ENCODE measurements around the gene GBP4. TPM values are rescaled to one million over a fixed set of nuclear protein-coding genes. Genes with fewer than 3 reads are reported as not detected.

GBP4 gene
- total RNA-seq, 1 donor from 2014 or later, result 0.35 TPM

DNA sequence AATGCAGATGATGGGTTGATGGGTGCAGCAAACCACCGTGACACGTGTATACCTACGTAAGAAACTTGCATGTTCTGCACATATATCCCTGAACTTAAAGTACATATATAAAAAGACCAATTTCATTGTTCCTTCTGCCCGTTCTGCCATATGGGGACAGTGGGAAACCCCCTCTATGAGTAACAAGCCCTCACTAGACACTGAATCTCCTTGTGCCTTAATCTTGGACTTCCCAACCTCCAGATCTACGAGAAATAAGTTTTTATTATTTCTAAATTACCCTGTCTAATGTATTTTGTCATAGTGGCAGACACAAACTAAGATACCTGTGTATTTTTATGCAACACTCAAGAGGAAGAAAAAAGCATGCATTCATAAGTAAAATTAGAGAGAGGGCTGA lies 32.9 kb downstream of the GBP4 start:
- TF ChIP-seq, protein P1, sequence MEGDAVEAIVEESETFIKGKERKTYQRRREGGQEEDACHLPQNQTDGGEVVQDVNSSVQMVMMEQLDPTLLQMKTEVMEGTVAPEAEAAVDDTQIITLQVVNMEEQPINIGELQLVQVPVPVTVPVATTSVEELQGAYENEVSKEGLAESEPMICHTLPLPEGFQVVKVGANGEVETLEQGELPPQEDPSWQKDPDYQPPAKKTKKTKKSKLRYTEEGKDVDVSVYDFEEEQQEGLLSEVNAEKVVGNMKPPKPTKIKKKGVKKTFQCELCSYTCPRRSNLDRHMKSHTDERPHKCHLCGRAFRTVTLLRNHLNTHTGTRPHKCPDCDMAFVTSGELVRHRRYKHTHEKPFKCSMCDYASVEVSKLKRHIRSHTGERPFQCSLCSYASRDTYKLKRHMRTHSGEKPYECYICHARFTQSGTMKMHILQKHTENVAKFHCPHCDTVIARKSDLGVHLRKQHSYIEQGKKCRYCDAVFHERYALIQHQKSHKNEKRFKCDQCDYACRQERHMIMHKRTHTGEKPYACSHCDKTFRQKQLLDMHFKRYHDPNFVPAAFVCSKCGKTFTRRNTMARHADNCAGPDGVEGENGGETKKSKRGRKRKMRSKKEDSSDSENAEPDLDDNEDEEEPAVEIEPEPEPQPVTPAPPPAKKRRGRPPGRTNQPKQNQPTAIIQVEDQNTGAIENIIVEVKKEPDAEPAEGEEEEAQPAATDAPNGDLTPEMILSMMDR (conservative IDR thresholded peaks at IDR 0.05; ENCODE audit: low read depth, low read length), result no peak

DNA sequence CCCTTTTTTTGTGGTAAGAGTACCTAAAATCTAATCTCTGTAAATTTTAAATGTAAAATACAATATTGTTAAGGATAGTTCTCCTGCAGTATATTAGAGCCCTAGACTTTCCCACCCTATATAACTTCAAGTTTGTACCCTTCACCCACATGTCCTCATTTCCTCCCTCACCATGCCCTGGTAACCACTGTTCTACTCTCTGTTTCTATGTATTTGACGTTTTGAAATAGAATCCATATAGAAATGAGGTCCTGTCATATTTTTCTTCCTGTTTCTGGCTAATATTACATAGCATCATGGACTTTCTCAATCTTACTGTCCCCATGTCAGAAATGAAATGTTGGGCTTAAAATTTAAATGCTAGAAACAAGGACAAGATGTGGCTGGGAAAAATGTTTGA lies 47.7 kb downstream of the GBP4 start:
- no peak for DNase-seq (ENCODE audit: low read depth)
- TF ChIP-seq, protein P1 (conservative IDR thresholded peaks at IDR 0.05; ENCODE audit: low read depth, low read length), result no peak
- no peak overlapping the region for H3K4me3 ChIP-seq (ENCODE audit: low read depth, low read length)

More for the DNA sequence above, 32.9 kb downstream of the GBP4 start:
- no peak for DNase-seq (ENCODE audit: low read depth)
- H3K4me3 ChIP-seq (ENCODE audit: low read depth, low read length), result no peak overlapping the region

DNA sequence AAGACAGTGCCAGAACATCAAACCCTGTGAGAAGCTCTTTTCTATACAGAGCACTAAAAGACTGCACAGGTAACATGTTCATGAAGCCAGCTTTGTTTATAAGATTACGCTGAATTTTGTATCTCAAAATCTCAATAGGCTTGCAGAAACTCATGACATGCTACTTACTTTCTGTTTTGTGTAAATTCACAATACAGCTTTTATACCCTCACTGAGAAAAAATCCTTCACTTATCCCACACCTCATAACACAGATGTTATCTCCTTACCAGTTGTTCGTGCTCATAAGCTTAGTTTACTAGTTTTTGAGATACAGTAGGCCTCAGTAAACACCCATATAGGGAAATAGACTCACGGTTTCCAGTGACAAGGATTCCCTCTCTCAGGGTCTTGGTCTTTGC lies 48.8 kb downstream of the GBP4 start:
- H3K4me3 ChIP-seq (ENCODE audit: low read depth, low read length), result no peak overlapping the region
- TF ChIP-seq, protein P1 (conservative IDR thresholded peaks at IDR 0.05; ENCODE audit: low read depth, low read length), result no peak
- DNase-seq (ENCODE audit: low read depth), result no peak

DNA sequence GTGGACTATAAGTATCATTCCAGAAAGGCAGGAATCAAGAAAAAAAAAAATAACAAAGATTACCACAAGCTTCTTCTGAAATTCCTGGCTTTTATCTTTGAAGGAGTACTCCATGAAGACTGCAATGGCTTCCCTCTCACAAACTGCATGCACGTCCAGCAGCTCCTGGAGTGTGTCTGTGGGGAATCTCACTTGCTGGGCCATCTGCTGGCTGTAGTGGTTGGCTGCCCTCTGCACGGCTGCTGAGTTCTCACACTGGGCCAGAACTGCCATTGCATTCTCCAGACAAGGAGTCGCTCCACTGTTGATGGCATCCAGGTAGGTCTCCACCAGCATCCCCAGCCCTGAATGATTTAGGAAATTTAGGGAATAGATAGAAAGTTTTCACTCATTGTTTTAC lies 49.5 kb downstream of the GBP4 start:
- no peak for DNase-seq (ENCODE audit: low read depth)
- H3K4me3 ChIP-seq (ENCODE audit: low read depth, low read length), result no peak overlapping the region
- TF ChIP-seq, protein P1 (conservative IDR thresholded peaks at IDR 0.05; ENCODE audit: low read depth, low read length), result peak; percentile 51

DNA sequence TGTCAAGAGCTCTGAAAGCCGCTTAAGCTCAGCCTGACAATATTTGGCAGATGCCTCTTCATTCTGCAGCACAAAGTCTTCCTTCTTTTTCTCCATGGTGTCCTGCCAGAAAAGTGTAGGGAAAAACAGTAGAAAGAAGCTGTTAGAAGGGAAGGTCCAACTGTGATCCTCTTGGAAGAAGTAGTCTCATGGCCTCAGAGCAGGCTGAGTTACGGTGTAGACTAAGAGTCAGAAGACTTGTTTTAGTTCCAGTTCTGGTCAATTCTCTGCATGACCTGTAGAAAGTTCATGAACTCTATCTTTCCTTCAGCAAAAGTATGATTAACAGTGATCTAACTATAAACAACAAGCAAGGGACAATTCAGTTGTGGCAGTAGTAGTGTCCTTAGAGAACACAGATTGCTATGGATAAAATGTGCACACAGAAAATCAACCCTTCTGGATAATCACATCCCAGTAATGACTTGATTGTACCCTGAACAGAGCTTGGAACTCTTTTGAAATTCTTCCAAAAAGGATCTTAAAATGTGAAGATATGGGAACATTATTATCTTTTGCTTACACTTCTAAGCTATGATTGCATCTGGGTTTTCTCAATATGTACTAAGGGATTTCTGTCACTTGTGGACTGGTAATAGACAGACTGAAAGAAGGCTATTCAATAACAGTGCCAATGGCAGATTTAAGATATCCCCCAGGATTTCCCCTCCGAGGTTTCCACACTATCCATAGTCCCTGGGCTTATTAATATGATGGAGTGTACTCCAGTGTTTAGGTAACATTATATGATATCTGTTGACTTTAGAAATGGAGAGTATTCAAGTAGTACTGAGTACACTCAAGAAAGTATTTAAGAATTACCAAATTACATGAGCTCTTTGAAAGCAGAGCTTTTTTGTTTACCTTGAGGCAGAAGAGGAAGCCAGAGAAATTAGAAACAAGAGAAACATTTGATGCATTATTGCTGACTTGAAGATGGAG lies 50.8 kb downstream of the GBP4 start:
- TF ChIP-seq, protein P1 (conservative IDR thresholded peaks at IDR 0.05; ENCODE audit: low read depth, low read length), result no peak
- no peak overlapping the region for H3K4me3 ChIP-seq (ENCODE audit: low read depth, low read length)
- no peak for DNase-seq (ENCODE audit: low read depth)

DNA sequence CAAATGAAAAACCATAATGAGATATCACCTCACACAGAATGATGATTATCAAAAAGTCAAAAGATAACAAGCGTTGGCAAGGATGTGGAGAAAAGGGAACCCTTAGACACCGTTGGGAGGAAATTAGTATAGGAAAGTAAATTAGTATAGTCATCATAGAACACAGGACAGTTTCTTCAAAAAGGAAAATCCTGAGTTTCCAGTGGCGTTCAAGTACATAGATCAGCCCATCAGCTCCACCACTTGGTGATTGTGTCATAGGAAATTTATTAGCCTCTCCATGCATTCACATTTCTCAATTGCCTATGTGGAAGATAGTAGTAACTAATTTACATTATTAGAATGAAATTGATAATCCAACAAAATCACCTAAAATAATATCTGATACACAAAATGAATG lies 52.0 kb downstream of the GBP4 start:
- no peak for DNase-seq (ENCODE audit: low read depth)
- TF ChIP-seq, protein P1 (conservative IDR thresholded peaks at IDR 0.05; ENCODE audit: low read depth, low read length), result no peak
- no peak overlapping the region for H3K4me3 ChIP-seq (ENCODE audit: low read depth, low read length)

All from epithelial cell of proximal tubule (primary cell).